ENCODE data around the gene TAPT1. TPM values are rescaled to one million over a fixed set of nuclear protein-coding genes. Genes with fewer than 3 reads are reported as not detected.

The TAPT1 gene
- total and polyA plus RNA-seq, 7 donors: 6.0 to 43.8 (median 29.4) TPM

DNA sequence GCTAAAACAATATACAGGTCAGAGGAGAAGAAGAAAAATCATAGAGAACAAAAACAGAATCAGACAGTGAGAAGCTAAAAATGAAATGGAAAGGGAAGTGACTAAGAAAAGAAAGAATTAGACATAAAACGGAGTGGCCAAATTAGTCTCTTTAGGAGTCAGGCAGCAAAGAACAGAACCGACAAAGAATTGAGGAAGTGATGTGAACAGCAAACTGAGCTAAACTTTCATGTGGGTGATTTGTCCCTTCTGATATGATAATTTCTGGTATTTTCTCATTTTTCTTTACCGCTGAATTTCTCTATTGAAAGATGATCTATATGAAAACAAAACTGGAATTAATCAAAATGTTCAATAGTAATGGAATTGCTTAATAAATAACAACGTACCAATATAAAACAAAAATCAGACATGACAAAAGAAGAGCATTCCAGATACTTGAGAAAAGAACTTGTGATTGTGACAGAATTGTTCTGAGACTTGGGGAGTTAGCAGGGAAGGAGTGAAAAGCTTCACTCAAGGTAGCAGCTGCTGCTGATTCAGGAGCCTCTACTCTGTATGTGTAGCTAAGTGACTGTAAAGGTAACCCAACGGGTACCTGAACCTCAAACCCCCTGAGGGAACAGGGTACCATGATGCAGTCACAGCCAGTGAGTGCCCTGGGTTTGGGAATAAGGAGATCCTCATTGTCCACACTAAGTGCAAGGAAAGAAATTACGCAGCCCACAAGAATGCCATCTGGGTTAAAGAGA lies 8.8 kb downstream of the TAPT1 start:
- no peaks in the 10 kb centered on the region for H3K36me3 ChIP-seq
- no peak overlapping the region for H3K27ac ChIP-seq
- H3K4me3 ChIP-seq: no peak overlapping the region
- intact Hi-C loops (cut with DNase I): no loop called here
- peaks cover 0 to 3% (median 0%) of the 10 kb centered on the region in 3 donors for H3K27me3 ChIP-seq
- WGBS, 2 donors: 59 to 85% methylated on average over 6 of the region's 6 CpGs
- H3K4me1 ChIP-seq: peaks cover 0 to 32% (median 16%) of the 10 kb centered on the region in 4 donors
- TF ChIP-seq POLR2AphosphoS5 (IDR thresholded peaks at IDR 0.05): no peak
- no peak for TF ChIP-seq EP300 (IDR thresholded peaks at IDR 0.05)
- no peak for TF ChIP-seq POLR2A (IDR thresholded peaks at IDR 0.05)
- TF ChIP-seq, protein P1, sequence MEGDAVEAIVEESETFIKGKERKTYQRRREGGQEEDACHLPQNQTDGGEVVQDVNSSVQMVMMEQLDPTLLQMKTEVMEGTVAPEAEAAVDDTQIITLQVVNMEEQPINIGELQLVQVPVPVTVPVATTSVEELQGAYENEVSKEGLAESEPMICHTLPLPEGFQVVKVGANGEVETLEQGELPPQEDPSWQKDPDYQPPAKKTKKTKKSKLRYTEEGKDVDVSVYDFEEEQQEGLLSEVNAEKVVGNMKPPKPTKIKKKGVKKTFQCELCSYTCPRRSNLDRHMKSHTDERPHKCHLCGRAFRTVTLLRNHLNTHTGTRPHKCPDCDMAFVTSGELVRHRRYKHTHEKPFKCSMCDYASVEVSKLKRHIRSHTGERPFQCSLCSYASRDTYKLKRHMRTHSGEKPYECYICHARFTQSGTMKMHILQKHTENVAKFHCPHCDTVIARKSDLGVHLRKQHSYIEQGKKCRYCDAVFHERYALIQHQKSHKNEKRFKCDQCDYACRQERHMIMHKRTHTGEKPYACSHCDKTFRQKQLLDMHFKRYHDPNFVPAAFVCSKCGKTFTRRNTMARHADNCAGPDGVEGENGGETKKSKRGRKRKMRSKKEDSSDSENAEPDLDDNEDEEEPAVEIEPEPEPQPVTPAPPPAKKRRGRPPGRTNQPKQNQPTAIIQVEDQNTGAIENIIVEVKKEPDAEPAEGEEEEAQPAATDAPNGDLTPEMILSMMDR (IDR thresholded peaks at IDR 0.05): no peak
- no peaks in the 10 kb centered on the region for H3K9me3 ChIP-seq
- DNase-seq: no peak

DNA sequence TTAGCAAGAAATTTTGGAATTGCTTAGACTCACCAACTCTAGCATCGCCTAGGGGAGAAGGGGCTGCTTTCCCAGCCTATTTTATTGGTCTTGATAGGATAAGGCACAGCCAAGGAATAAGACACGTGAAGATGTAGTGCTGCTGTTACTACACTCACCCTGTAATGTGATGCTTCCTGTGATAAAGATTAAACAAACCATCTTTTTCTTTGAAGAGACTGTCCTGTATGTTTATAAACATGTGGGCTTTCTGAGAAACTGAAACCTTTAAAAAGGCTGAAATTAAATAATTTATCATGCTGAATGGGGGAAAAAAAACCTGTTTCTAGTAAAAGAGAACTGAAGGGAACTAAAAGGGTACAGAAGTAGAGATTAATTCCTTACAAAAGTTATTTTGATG lies 13.2 kb downstream of the TAPT1 start:
- intact Hi-C loops (cut with DNase I): no loop called here
- TF ChIP-seq POLR2AphosphoS5 (IDR thresholded peaks at IDR 0.05) (no peak), POLR2A (IDR thresholded peaks at IDR 0.05) (no peak), EP300 (IDR thresholded peaks at IDR 0.05) (no peak)
- TF ChIP-seq, protein P1 (IDR thresholded peaks at IDR 0.05): no peak
- Histone ChIP-seq H3K36me3 (peaks cover 0 to 20% (median 0%) of the 10 kb centered on the region in 4 donors), H3K4me1 (peaks cover 0 to 26% (median 5%) of the 10 kb centered on the region in 4 donors), H3K9me3 (no peaks in the 10 kb centered on the region), H3K27me3 (peaks cover 0 to 3% (median 0%) of the 10 kb centered on the region in 3 donors), H3K4me3 (no peak overlapping the region), H3K27ac (no peak overlapping the region)
- no peak for DNase-seq
- 41 to 86% methylated on average over 2 of the region's 2 CpGs for WGBS, 2 donors

- no peak for TF ChIP-seq POLR2AphosphoS5 (IDR thresholded peaks at IDR 0.05)
- TF ChIP-seq, protein P1 (IDR thresholded peaks at IDR 0.05): no peak
- Histone ChIP-seq H3K4me3 (no peak overlapping the region), H3K4me1 (peaks cover 0 to 21% (median 5%) of the 10 kb centered on the region in 4 donors), H3K27me3 (no peaks in the 10 kb centered on the region), H3K9me3 (no peaks in the 10 kb centered on the region), H3K36me3 (peaks cover 0 to 20% (median 0%) of the 10 kb centered on the region in 4 donors), H3K27ac (peak overlapping the region in 1 of 4 donors; percentile 27)
- 66 to 88% methylated on average over 3 of the region's 3 CpGs for WGBS, 2 donors
- intact Hi-C loops (cut with DNase I): no loop called here
- DNase-seq: no peak
Measured at GRCh38 chr4:16212138-16212782, 14.0 kb downstream of the TAPT1 start.

GRCh38 chr4:16207409-16207808 lies 18.9 kb downstream of the TAPT1 start:
- intact Hi-C loops (cut with DNase I): no loop called here
- Histone ChIP-seq H3K27me3 (no peaks in the 10 kb centered on the region), H3K27ac (no peak overlapping the region), H3K4me1 (peaks cover 0 to 31% (median 10%) of the 10 kb centered on the region in 4 donors), H3K9me3 (no peaks in the 10 kb centered on the region), H3K4me3 (no peak overlapping the region), H3K36me3 (peaks cover 0 to 20% (median 0%) of the 10 kb centered on the region in 4 donors)
- 91% methylated on average over 1 of the region's 1 CpG for WGBS, 2 donors
- TF ChIP-seq EP300 (IDR thresholded peaks at IDR 0.05): no peak
- no peak for TF ChIP-seq POLR2A (IDR thresholded peaks at IDR 0.05)
- TF ChIP-seq, protein P1 (IDR thresholded peaks at IDR 0.05): no peak
- DNase-seq: no peak

Measured in sigmoid colon (tissue), 7 donors.